Measurements from ENCODE around the gene ADGRG1. TPM values are rescaled to one million over a fixed set of nuclear protein-coding genes. Genes with fewer than 3 reads are reported as not detected.

Gene ADGRG1
- total RNA-seq, 1 experiment from 2014 or later = 2.0 TPM

DNA sequence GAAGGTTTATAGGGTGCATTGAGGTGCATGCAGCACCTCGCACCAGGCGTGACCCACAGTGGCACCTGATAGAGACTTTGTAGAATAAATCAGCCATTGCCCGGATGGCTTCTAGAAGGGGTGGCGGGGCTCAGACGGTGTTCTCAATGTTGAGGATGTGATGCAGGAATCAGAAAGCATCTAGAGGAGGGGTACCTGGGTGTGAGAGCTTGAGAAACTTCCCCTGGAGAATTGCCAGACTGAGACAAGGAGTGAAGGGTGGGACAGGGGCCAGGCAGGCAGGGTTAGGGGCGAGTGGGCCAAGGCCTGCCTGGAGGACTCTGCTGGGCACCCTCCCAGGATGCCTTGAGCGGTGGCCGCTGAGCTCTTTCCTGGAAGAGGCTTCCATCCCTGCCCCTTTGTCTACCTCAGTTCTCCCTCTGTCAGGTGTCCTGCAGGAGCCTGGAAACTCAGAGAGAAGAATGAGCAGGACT lies 9.3 kb upstream of the ADGRG1 start:
- Mint-ChIP-seq H3K9me3 (no peaks in the 10 kb centered on the region), H3K36me3 (no peaks in the 10 kb centered on the region), H3K27ac (0 out of 2 replicates have a peak overlapping the region, but pooled peaks have one; percentile 57), H3K27me3 (ENCODE audit: low read depth) (no peaks in the 10 kb centered on the region), H3K4me1 (peaks cover 24% of the 10 kb centered on the region), H3K4me3 (no peak overlapping the region)
- DNase-seq (ENCODE audit: low spot score) = no peak
- POLR2A ChIA-PET = interaction anchor here (0.6 kb wide), 2 partner anchors 68 to 404 kb away, joined by 3 read pairs; no protein-coding TSS in a partner anchor
- TF ChIP-seq, protein P1, sequence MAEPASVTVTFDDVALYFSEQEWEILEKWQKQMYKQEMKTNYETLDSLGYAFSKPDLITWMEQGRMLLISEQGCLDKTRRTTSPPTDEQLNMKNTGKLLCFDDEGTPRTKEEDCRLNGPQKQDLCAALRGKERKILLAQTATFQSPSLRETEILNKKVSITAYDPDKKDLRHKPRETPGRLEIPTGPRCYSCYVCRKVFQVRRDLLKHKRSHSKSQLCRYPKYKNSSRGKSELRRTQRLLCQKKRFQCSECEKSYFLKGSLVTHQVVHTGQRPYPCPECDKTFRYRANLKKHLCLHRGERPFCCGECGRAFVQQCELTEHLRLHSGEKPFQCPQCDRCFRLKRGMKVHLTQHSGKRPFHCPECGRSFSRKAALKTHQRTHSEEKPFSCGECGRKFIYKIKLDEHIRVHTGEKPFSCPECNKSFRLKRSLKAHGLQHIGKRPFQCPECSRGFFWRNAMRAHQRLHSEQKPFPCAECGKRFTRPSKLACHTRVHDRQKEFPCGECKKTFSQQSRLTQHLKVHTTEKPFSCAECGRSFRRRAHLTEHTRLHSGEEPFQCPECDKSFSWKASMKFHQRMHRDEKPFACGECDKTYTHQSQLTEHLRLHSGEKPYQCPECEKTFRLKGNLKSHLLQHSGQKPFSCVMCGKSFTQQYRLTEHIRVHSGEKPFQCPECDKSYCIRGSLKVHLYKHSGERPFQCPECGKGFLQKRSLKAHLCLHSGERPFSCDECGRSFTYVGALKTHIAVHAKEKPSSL (CRISPR knock-in tag; conservative IDR thresholded peaks at IDR 0.05) = no peak
- CTCF ChIA-PET = interaction anchor here (1.0 to 5.2 kb wide), 6 partner anchors 10 to 43 kb away, joined by 3 to 25 read pairs (median 6); no protein-coding TSS in a partner anchor
- ATAC-seq = no peak

DNA sequence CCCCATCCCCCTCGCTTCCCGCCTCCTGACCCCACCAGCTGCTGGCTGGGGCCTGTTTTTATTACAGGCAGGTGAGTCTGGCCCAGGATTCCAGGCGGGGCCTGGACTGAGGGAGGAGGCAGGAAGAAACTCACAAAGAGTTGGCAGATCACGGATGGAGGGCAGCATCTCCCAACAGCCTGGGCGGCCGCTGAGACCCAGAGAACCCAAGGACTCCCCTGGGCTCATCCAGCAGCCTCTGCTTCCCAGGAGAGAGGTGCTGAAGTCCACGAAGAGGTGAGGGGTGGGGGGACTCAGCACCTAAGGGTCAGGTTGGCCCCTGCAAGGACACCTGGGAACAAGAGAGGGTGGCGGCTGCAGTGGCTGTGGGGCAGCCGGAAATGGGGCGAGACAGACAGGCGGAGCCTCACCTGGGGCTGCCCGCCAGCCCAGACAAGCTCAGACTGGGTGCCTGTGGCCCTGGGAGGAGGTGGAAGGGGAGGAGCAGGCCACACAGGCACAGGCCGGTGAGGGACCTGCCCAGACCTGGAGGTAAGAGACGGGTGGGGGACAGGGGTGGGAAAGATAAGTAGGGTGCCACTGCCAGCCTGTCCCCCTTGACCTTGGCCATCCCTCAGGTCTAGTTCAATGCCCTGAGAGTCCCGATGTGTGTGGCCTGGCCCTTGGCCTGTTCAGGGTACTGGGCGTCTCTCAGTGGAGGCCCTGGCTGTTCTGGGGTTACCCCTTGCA lies 8.7 kb upstream of the ADGRG1 start:
- H3K27ac Mint-ChIP-seq = peak overlapping the region; percentile 57; the same call in 1 of the 2 replicates
- H3K36me3 Mint-ChIP-seq = no peaks in the 10 kb centered on the region
- DNase-seq (ENCODE audit: low spot score) = peak; percentile 28
- ATAC-seq = peak; percentile 36
- ChIA-PET CTCF (interaction anchor here (0.6 to 5.2 kb wide), 7 partner anchors 10 to 44 kb away, joined by 3 to 25 read pairs (median 5); no protein-coding TSS in a partner anchor), POLR2A (interaction anchor here (0.6 kb wide), 2 partner anchors 68 to 404 kb away, joined by 3 read pairs; no protein-coding TSS in a partner anchor)
- H3K4me1 Mint-ChIP-seq = peaks cover 24% of the 10 kb centered on the region
- no peaks in the 10 kb centered on the region for H3K27me3 Mint-ChIP-seq (ENCODE audit: low read depth)
- TF ChIP-seq RELA (CRISPR knock-in tag; IDR thresholded peaks at IDR 0.05; ENCODE audit: borderline replicate concordance) (no peak), AFF4 (CRISPR knock-in tag; IDR thresholded peaks at IDR 0.05; ENCODE audit: borderline replicate concordance) (no peak), SMAD3 (CRISPR knock-in tag; IDR thresholded peaks at IDR 0.05; ENCODE audit: borderline replicate concordance) (no peak), FOXP1 (CRISPR knock-in tag; IDR thresholded peaks at IDR 0.05; ENCODE audit: borderline replicate concordance) (no peak)
- H3K9me3 Mint-ChIP-seq = no peaks in the 10 kb centered on the region
- H3K4me3 Mint-ChIP-seq = no peak overlapping the region

GRCh38 chr16:57620335-57621231 lies 7.8 kb upstream of the ADGRG1 start:
- Mint-ChIP-seq H3K36me3 (no peaks in the 10 kb centered on the region), H3K27ac (no peak overlapping the region), H3K27me3 (ENCODE audit: low read depth) (no peaks in the 10 kb centered on the region), H3K4me1 (peaks cover 26% of the 10 kb centered on the region), H3K9me3 (no peaks in the 10 kb centered on the region), H3K4me3 (no peak overlapping the region)
- POLR2A ChIA-PET = no interaction called here
- DNase-seq (ENCODE audit: low spot score) (no peak), ATAC-seq (peak; percentile 21)
- TF ChIP-seq ZNF263 (CRISPR knock-in tag; IDR thresholded peaks at IDR 0.05; ENCODE audit: low read depth) (no peak), FOXP1 (CRISPR knock-in tag; IDR thresholded peaks at IDR 0.05; ENCODE audit: borderline replicate concordance) (0 out of 2 replicates have a peak, but pooled peaks have one; percentile 45)
- CTCF ChIA-PET = interaction anchor here (0.6 to 5.2 kb wide), 5 partner anchors 11 to 40 kb away, joined by 3 to 25 read pairs (median 7); no protein-coding TSS in a partner anchor
